Loucy (cell line): Measurements from ENCODE around the gene MAPKAP1.

Source experiments
- H2AFZ ChIP-seq: fragments of 200-600 bp; sonication (generic); 2 replicates; pipeline ENCODE4 v1.6.0; 2016; ENCODE audit warnings: antibody characterized with exemption, mild to moderate bottlenecking, low read length, moderate library complexity
- H3F3A ChIP-seq: fragments of 200-600 bp; 2 replicates; pipeline ENCODE4 v1.6.0; 2016; ENCODE audit warnings: antibody characterized with exemption, low read depth, mild to moderate bottlenecking
- H3K27me3 ChIP-seq: fragments of 200-600 bp; sonication (generic); 2 replicates; pipeline ENCODE4 v1.6.1; 2014; ENCODE audit warnings: low read length, mild to moderate bottlenecking; ENCODE audit not compliant: insufficient read depth, poor library complexity, severe bottlenecking
- H3K36me3 ChIP-seq: fragments of 200-600 bp; sonication (generic); 2 replicates; pipeline ENCODE4 v1.6.1; 2016; ENCODE audit warnings: low read length; ENCODE audit not compliant: insufficient read depth
- H3K4me1 ChIP-seq: fragments of 200-600 bp; sonication (generic); 2 replicates; pipeline ENCODE4 v1.5.1; 2014; ENCODE audit warnings: low read length, mild to moderate bottlenecking; ENCODE audit not compliant: insufficient read depth, poor library complexity, severe bottlenecking
- H3K4me2 ChIP-seq: fragments of 200-600 bp; sonication (generic); 2 replicates; pipeline ENCODE4 v1.6.0; 2014; ENCODE audit warnings: antibody characterized with exemption, low read length, low read depth, mild to moderate bottlenecking; ENCODE audit not compliant: poor library complexity, severe bottlenecking
- H3K4me3 ChIP-seq: fragments of 200-600 bp; sonication (generic); 2 replicates; pipeline ENCODE4 v1.5.1; 2014; ENCODE audit warnings: low read length, mild to moderate bottlenecking, mixed read lengths; ENCODE audit not compliant: poor library complexity, severe bottlenecking
- H3K79me2 ChIP-seq: fragments of 200-600 bp; sonication (generic); 2 replicates; pipeline ENCODE4 v1.6.1; 2014; ENCODE audit warnings: low read length; ENCODE audit not compliant: insufficient read depth
- H3K9ac ChIP-seq: fragments of 200-600 bp; sonication (generic); 2 replicates; pipeline ENCODE4 v1.6.0; 2014; ENCODE audit warnings: mild to moderate bottlenecking, low read depth, low read length, moderate library complexity; ENCODE audit not compliant: poor library complexity, severe bottlenecking
- H3K9me2 ChIP-seq: fragments of 200-600 bp; sonication (generic); replicated peaks from 2 replicates; pipeline ENCODE4 v1.6.1; 2016; ENCODE audit warnings: low read depth, low read length, mixed read lengths
- H3K9me3 ChIP-seq: fragments of 200-600 bp; sonication (generic); 2 replicates; pipeline ENCODE4 v1.6.1; 2014; ENCODE audit warnings: mild to moderate bottlenecking, antibody characterized with exemption, low read length, low read depth; ENCODE audit not compliant: insufficient read depth
- H4K20me1 ChIP-seq: fragments of 200-600 bp; sonication (generic); 2 replicates; pipeline ENCODE4 v1.6.0; 2014; ENCODE audit warnings: antibody characterized with exemption, low read length, mild to moderate bottlenecking; ENCODE audit not compliant: insufficient read depth, poor library complexity, severe bottlenecking
- EZH2phosphoT487 ChIP-seq: fragments of 200-600 bp; IDR thresholded peaks from 2 replicates; pipeline ENCODE4 v1.6.1; 2018; ENCODE audit warnings: antibody characterized with exemption, mild to moderate bottlenecking, moderate library complexity, borderline replicate concordance
- TF ChIP-seq, protein P1 (sequence below): fragments of 200-600 bp; sonication (generic); conservative IDR thresholded peaks from 2 replicates; pipeline ENCODE4 v1.5.1; 2014; ENCODE audit warnings: mild to moderate bottlenecking, antibody characterized with exemption, low read length

Gene MAPKAP1

DNA sequence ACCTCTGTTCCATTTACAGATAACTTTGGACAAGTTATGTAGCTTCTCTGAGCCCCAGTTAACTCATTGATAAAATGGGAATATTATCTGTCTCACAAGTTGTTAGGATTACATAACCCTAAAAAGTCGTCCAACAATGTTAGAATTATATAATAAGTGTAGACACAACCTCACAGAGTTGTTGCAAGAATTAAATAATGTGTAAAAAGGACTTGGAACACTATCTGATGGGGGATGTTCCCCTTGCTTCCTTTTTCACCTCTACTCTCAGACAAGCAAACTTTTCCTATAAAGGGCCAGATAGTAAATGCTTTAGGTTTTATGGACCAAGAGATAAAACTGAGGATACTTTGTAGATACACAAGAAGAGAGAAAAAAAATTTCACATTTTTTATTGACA is 251.9 kb downstream of the MAPKAP1 start:
- Histone ChIP-seq H3K36me3 (peaks cover 6% of the 10 kb centered on the region; the same call in 1 of the 2 replicates), H3K79me2 (no peaks in the 10 kb centered on the region), H3K27me3 (no peaks in the 10 kb centered on the region), H4K20me1 (no peaks in the 10 kb centered on the region), H3K4me3 (no peak overlapping the region), H3K9me3 (peaks cover 22% of the 10 kb centered on the region; the same call in 1 of the 2 replicates), H3F3A (no peaks in the 10 kb centered on the region), H3K9ac (no peak overlapping the region), H2AFZ (no peak overlapping the region), H3K4me2 (no peak overlapping the region), H3K4me1 (no peaks in the 10 kb centered on the region), H3K9me2 (no peaks in the 10 kb centered on the region)
- TF ChIP-seq EZH2phosphoT487: no peak
- TF ChIP-seq, protein P1, sequence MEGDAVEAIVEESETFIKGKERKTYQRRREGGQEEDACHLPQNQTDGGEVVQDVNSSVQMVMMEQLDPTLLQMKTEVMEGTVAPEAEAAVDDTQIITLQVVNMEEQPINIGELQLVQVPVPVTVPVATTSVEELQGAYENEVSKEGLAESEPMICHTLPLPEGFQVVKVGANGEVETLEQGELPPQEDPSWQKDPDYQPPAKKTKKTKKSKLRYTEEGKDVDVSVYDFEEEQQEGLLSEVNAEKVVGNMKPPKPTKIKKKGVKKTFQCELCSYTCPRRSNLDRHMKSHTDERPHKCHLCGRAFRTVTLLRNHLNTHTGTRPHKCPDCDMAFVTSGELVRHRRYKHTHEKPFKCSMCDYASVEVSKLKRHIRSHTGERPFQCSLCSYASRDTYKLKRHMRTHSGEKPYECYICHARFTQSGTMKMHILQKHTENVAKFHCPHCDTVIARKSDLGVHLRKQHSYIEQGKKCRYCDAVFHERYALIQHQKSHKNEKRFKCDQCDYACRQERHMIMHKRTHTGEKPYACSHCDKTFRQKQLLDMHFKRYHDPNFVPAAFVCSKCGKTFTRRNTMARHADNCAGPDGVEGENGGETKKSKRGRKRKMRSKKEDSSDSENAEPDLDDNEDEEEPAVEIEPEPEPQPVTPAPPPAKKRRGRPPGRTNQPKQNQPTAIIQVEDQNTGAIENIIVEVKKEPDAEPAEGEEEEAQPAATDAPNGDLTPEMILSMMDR: no peak

- no peaks in the 10 kb centered on the region for H3K9me3 ChIP-seq
- no peak for TF ChIP-seq EZH2phosphoT487
- TF ChIP-seq, protein P1: no peak
- H4K20me1 ChIP-seq: peaks cover 12% of the 10 kb centered on the region
- no peak overlapping the region for H2AFZ ChIP-seq
- no peaks in the 10 kb centered on the region for H3F3A ChIP-seq
- no peaks in the 10 kb centered on the region; the same call in 1 of the 2 replicates for H3K36me3 ChIP-seq
- H3K9me2 ChIP-seq: no peaks in the 10 kb centered on the region
- no peak overlapping the region for H3K4me3 ChIP-seq
- no peaks in the 10 kb centered on the region for H3K27me3 ChIP-seq
- peaks cover 23% of the 10 kb centered on the region for H3K4me1 ChIP-seq
- no peak overlapping the region for H3K9ac ChIP-seq
- peak overlapping the region; percentile 38 for H3K4me2 ChIP-seq
- no peaks in the 10 kb centered on the region for H3K79me2 ChIP-seq
Measured at GRCh38 chr9:125447202-125447802, 259.7 kb downstream of the MAPKAP1 start.

DNA sequence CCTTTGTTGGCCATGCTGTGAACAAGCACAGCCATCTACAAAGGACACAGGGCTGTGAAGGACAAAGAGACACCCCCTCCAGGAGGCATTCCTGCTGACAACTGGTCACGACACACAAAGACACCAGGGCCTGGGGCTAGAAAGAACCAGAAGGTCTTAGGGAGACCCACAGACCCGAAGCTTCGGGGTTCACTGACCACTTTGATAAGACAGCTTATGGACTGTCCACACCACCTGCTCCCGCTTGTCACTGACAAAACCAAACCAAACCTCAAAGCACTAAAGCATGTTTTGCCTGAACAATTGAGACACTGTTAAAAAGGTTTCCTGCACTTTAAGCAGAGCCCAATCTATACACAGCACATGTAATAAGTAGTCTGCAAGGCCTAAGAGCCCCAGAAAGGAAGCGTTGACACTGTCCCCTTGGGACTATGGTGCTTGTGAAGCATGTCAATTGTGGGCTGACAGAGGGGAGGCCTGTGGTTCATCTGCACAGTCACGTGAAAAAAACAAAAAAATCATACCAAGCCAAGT is 260.4 kb downstream of the MAPKAP1 start:
- Histone ChIP-seq H3K4me2 (peak overlapping the region; percentile 57), H2AFZ (no peak overlapping the region), H3K27me3 (no peaks in the 10 kb centered on the region), H3K36me3 (no peaks in the 10 kb centered on the region; the same call in 1 of the 2 replicates), H3K9me3 (no peaks in the 10 kb centered on the region), H3K79me2 (no peaks in the 10 kb centered on the region), H3K4me3 (peak overlapping the region; percentile 37), H4K20me1 (peaks cover 12% of the 10 kb centered on the region), H3K9ac (no peak overlapping the region), H3K9me2 (no peaks in the 10 kb centered on the region), H3K4me1 (peaks cover 23% of the 10 kb centered on the region), H3F3A (no peaks in the 10 kb centered on the region)
- peak; percentile 92 for TF ChIP-seq EZH2phosphoT487
- TF ChIP-seq, protein P1: no peak
